Parathyroid adenoma (tissue), 2 donors: Measurements from ENCODE around the gene ESYT2.
A peak's percentile ranks its signal among the peaks of the same experiment; 100 is the strongest.

Source experiments
- H2AFZ ChIP-seq: fragments of 300-600 bp; sonication (generic); one replicate; pipeline ENCODE4 v1.7.0; 2017; ENCODE audit warnings: antibody characterized with exemption, mild to moderate bottlenecking
- H3K27ac ChIP-seq: fragments of 300-600 bp; sonication (generic); one replicate; pipeline ENCODE4 v1.7.0; 2017
- H3K27me3 ChIP-seq: fragments of 300-600 bp; sonication (generic); one replicate; pipeline ENCODE4 v1.7.0; 2017; ENCODE audit warnings: low read length; ENCODE audit not compliant: control insufficient read depth, insufficient read depth
- H3K36me3 ChIP-seq: fragments of 300-600 bp; sonication (generic); one replicate; pipeline ENCODE4 v1.7.0; 2017; ENCODE audit warnings: low read length; ENCODE audit not compliant: control insufficient read depth, insufficient read depth
- H3K4me1 ChIP-seq: fragments of 300-600 bp; sonication (generic); one replicate; pipeline ENCODE4 v1.7.0; 2017; ENCODE audit warnings: control low read depth
- H3K4me2 ChIP-seq: fragments of 300-600 bp; sonication (generic); one replicate; pipeline ENCODE4 v1.7.0; 2017; ENCODE audit warnings: low read length
- H3K4me3 ChIP-seq: fragments of 300-600 bp; sonication (generic); one replicate; pipeline ENCODE4 v1.7.0; 2017; ENCODE audit warnings: low read depth, low read length
- H3K79me2 ChIP-seq: fragments of 300-600 bp; sonication (generic); one replicate; pipeline ENCODE4 v1.7.0; 2017; ENCODE audit warnings: control low read depth
- H3K9ac ChIP-seq: fragments of 300-600 bp; sonication (generic); one replicate; pipeline ENCODE4 v1.7.0; 2017; ENCODE audit warnings: mild to moderate bottlenecking
- H3K9me3 ChIP-seq: fragments of 300-600 bp; sonication (generic); one replicate; pipeline ENCODE4 v1.7.0; 2017; ENCODE audit warnings: low read length; ENCODE audit not compliant: control insufficient read depth
- TF ChIP-seq, protein P1 (sequence below): fragments of 300-600 bp; sonication (generic); IDR thresholded peaks from one replicate; pipeline ENCODE4 v1.7.0; 2017; ENCODE audit warnings: antibody characterized with exemption, mild to moderate bottlenecking
- donor health status: primary hyperparathyroidism.

ESYT2 gene

DNA sequence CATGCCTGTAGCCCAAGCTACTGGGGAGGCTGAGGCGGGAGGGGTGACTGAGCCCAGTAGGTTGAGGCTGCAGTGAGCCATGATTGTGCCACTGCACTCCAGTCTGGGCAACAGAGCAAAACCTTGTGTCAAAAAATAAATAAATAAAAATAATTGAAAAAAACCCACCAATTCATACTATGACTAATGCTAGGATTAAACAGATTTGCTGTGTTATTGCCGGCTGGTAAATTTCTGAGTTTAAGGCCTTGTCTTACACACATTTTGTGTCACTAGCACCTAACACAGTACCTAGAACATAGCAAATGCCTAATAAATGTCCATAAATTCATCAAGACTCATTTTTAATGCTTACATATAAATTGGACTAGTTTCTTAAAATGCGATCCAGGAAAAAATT lies 8.7 kb downstream of the ESYT2 start:
- H3K79me2 ChIP-seq = peaks cover 57% of the 10 kb centered on the region
- H3K36me3 ChIP-seq = no peaks in the 10 kb centered on the region
- no peaks in the 10 kb centered on the region for H3K27me3 ChIP-seq
- H2AFZ ChIP-seq = no peak overlapping the region
- no peak overlapping the region for H3K9ac ChIP-seq
- no peaks in the 10 kb centered on the region for H3K9me3 ChIP-seq
- H3K4me1 ChIP-seq = peaks cover 13% of the 10 kb centered on the region
- H3K4me2 ChIP-seq = no peak overlapping the region
- H3K4me3 ChIP-seq = no peak overlapping the region
- TF ChIP-seq, protein P1, sequence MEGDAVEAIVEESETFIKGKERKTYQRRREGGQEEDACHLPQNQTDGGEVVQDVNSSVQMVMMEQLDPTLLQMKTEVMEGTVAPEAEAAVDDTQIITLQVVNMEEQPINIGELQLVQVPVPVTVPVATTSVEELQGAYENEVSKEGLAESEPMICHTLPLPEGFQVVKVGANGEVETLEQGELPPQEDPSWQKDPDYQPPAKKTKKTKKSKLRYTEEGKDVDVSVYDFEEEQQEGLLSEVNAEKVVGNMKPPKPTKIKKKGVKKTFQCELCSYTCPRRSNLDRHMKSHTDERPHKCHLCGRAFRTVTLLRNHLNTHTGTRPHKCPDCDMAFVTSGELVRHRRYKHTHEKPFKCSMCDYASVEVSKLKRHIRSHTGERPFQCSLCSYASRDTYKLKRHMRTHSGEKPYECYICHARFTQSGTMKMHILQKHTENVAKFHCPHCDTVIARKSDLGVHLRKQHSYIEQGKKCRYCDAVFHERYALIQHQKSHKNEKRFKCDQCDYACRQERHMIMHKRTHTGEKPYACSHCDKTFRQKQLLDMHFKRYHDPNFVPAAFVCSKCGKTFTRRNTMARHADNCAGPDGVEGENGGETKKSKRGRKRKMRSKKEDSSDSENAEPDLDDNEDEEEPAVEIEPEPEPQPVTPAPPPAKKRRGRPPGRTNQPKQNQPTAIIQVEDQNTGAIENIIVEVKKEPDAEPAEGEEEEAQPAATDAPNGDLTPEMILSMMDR = no peak
- H3K27ac ChIP-seq = no peak overlapping the region

GRCh38 chr7:158819571-158820203 lies 9.6 kb downstream of the ESYT2 start:
- Histone ChIP-seq H3K79me2 (peaks cover 53% of the 10 kb centered on the region), H3K27ac (no peak overlapping the region), H3K4me1 (peaks cover 14% of the 10 kb centered on the region), H3K27me3 (no peaks in the 10 kb centered on the region), H3K4me3 (no peak overlapping the region), H2AFZ (no peak overlapping the region), H3K36me3 (no peaks in the 10 kb centered on the region), H3K9me3 (no peaks in the 10 kb centered on the region), H3K4me2 (no peak overlapping the region), H3K9ac (no peak overlapping the region)
- TF ChIP-seq, protein P1 = no peak

- no peak overlapping the region for H3K4me3 ChIP-seq
- peak overlapping the region; percentile 57 for H2AFZ ChIP-seq
- H3K27me3 ChIP-seq = no peaks in the 10 kb centered on the region
- TF ChIP-seq, protein P1 = no peak
- H3K27ac ChIP-seq = peak overlapping the region; percentile 66
- H3K9me3 ChIP-seq = no peaks in the 10 kb centered on the region
- peaks cover 50% of the 10 kb centered on the region for H3K79me2 ChIP-seq
- no peak overlapping the region for H3K9ac ChIP-seq
- no peaks in the 10 kb centered on the region for H3K36me3 ChIP-seq
- peaks cover 14% of the 10 kb centered on the region for H3K4me1 ChIP-seq
- peak overlapping the region; percentile 52 for H3K4me2 ChIP-seq
Observed at GRCh38 chr7:158818325-158819213, 10.7 kb downstream of the ESYT2 start.

- Histone ChIP-seq H3K27me3 (no peaks in the 10 kb centered on the region), H2AFZ (no peak overlapping the region), H3K4me2 (no peak overlapping the region), H3K9me3 (no peaks in the 10 kb centered on the region), H3K79me2 (peaks cover 43% of the 10 kb centered on the region), H3K4me3 (no peak overlapping the region), H3K27ac (no peak overlapping the region), H3K36me3 (no peaks in the 10 kb centered on the region), H3K9ac (no peak overlapping the region), H3K4me1 (peaks cover 14% of the 10 kb centered on the region)
- TF ChIP-seq, protein P1 = no peak
Observed at GRCh38 chr7:158816995-158817394, 12.3 kb downstream of the ESYT2 start.
